Right forelimb (tissue), 1 donor: ENCODE measurements around the gene IL18R1.

Experiments used
- DNase-seq: peaks from one replicate; pipeline ENCODE4 v3.0.0-alpha.2; 2018

The IL18R1 gene

GRCh38 chr2:102392096-102392495 is 36.5 kb downstream of the IL18R1 start:
- DNase-seq: no peak

GRCh38 chr2:102392942-102393341 is 37.3 kb downstream of the IL18R1 start:
- no peak for DNase-seq

GRCh38 chr2:102396012-102396411 is 40.4 kb downstream of the IL18R1 start:
- no peak for DNase-seq

- DNase-seq: no peak
Measured at GRCh38 chr2:102397209-102397608, 41.6 kb downstream of the IL18R1 start.

- DNase-seq: no peak
Measured at GRCh38 chr2:102399499-102400141, 44.0 kb downstream of the IL18R1 start.

- DNase-seq: no peak
Measured at GRCh38 chr2:102401456-102401855, 45.9 kb downstream of the IL18R1 start.

- no peak for DNase-seq
Measured at GRCh38 chr2:102401865-102402264, 46.3 kb downstream of the IL18R1 start.

GRCh38 chr2:102410952-102411351 is 55.4 kb downstream of the IL18R1 start:
- DNase-seq: no peak

- no peak for DNase-seq
Measured at GRCh38 chr2:102412199-102412598, 56.6 kb downstream of the IL18R1 start.

- no peak for DNase-seq
Measured at GRCh38 chr2:102417946-102418345, 62.4 kb downstream of the IL18R1 start.

- DNase-seq: no peak
Measured at GRCh38 chr2:102418421-102418961, 62.9 kb downstream of the IL18R1 start.

GRCh38 chr2:102420290-102420689 is 64.7 kb downstream of the IL18R1 start:
- DNase-seq: no peak

- no peak for DNase-seq
Measured at GRCh38 chr2:102421890-102422759, 66.5 kb downstream of the IL18R1 start.

- no peak for DNase-seq
Measured at GRCh38 chr2:102422910-102423309, 67.3 kb downstream of the IL18R1 start, which contains the start of gene IL18RAP. Gene IL18RAP, plus strand, starts transcription at chr2:102423160. Its CDS starts 118 bp downstream, at chr2:102423278.

GRCh38 chr2:102423368-102423767 is 67.8 kb downstream of the IL18R1 start:
- DNase-seq: no peak

- DNase-seq: no peak
Measured at GRCh38 chr2:102424754-102425153, 69.2 kb downstream of the IL18R1 start.

- DNase-seq: no peak
Measured at GRCh38 chr2:102425441-102426132, 70.0 kb downstream of the IL18R1 start.

GRCh38 chr2:102427249-102427648 is 71.7 kb downstream of the IL18R1 start:
- DNase-seq: no peak

- DNase-seq: no peak
Measured at GRCh38 chr2:102428573-102428972, 73.0 kb downstream of the IL18R1 start.

GRCh38 chr2:102432386-102432785 is 76.8 kb downstream of the IL18R1 start:
- no peak for DNase-seq

- no peak for DNase-seq
Measured at GRCh38 chr2:102433973-102434654, 78.5 kb downstream of the IL18R1 start.

- DNase-seq: no peak
Measured at GRCh38 chr2:102434655-102435381, 79.2 kb downstream of the IL18R1 start.
